Mesendoderm (in vitro differentiated cells): Measurements from ENCODE around the gene HYKK.
"Not testable (repeated sequence)": the region's sequence is repeated elsewhere in the genome, so short reads cannot be mapped to it uniquely, and the experiment has no call there.

ENCODE experiments used
- DNase-seq: peaks from one replicate; pipeline ENCODE4 v3.0.0; 2013
- H2AK5ac ChIP-seq: 2 replicates; pipeline ENCODE4 v1.6.1; 2013; ENCODE audit warnings: low read length, inconsistent platforms
- H2BK120ac ChIP-seq: 2 replicates; pipeline ENCODE4 v1.6.1; 2013; ENCODE audit warnings: low read depth, mild to moderate bottlenecking, low read length, moderate library complexity, mixed read lengths
- H2BK15ac ChIP-seq: replicated peaks from 2 replicates; pipeline ENCODE4 v1.6.1; 2013; ENCODE audit warnings: low read depth, mild to moderate bottlenecking, moderate library complexity
- H2BK5ac ChIP-seq: 2 replicates; pipeline ENCODE4 v1.6.1; 2013; ENCODE audit warnings: low read length, inconsistent platforms
- H3K18ac ChIP-seq: 2 replicates; pipeline ENCODE4 v1.6.1; 2013; ENCODE audit warnings: mild to moderate bottlenecking, low read length, mixed read lengths
- H3K23ac ChIP-seq: one replicate; pipeline ENCODE4 v1.6.1; 2013; ENCODE audit warnings: low read length
- H3K27ac ChIP-seq: 2 replicates; pipeline ENCODE4 v1.5.1; 2013; ENCODE audit warnings: low read depth, mild to moderate bottlenecking, inconsistent platforms, low read length, moderate library complexity
- H3K27me3 ChIP-seq: 2 replicates; pipeline ENCODE4 v1.6.1; 2013; ENCODE audit warnings: low read length, control low read depth, mild to moderate bottlenecking, inconsistent platforms; ENCODE audit not compliant: insufficient read depth, poor library complexity
- H3K36me3 ChIP-seq: 2 replicates; pipeline ENCODE4 v1.6.1; 2013; ENCODE audit warnings: low read length, inconsistent platforms; ENCODE audit not compliant: control insufficient read depth, insufficient read depth
- H3K4ac ChIP-seq: one replicate; pipeline ENCODE4 v1.6.1; 2013; ENCODE audit warnings: low read depth, mild to moderate bottlenecking, low read length, moderate library complexity
- H3K4me1 ChIP-seq: 2 replicates; pipeline ENCODE4 v1.6.1; 2013; ENCODE audit warnings: low read depth, low read length, inconsistent platforms; ENCODE audit not compliant: control insufficient read depth
- H3K4me2 ChIP-seq: 2 replicates; pipeline ENCODE4 v1.6.1; 2013; ENCODE audit warnings: low read length
- H3K4me3 ChIP-seq: 2 replicates; pipeline ENCODE4 v1.5.1; 2013; ENCODE audit warnings: mild to moderate bottlenecking, low read length
- H3K56ac ChIP-seq: one replicate; pipeline ENCODE4 v1.6.1; 2013; ENCODE audit warnings: low read length
- H3K79me1 ChIP-seq: 2 replicates; pipeline ENCODE4 v1.6.1; 2013; ENCODE audit warnings: low read length, inconsistent platforms
- H3K79me2 ChIP-seq: 2 replicates; pipeline ENCODE4 v1.6.1; 2013; ENCODE audit warnings: mild to moderate bottlenecking, low read length; ENCODE audit not compliant: control insufficient read depth, insufficient read depth
- H3K9ac ChIP-seq: 2 replicates; pipeline ENCODE4 v1.6.1; 2013; ENCODE audit warnings: low read length, inconsistent platforms
- H4K5ac ChIP-seq: one replicate; pipeline ENCODE4 v1.6.1; 2013; ENCODE audit warnings: low read length
- H4K8ac ChIP-seq: one replicate; pipeline ENCODE4 v1.6.1; 2013; ENCODE audit warnings: low read depth, mild to moderate bottlenecking, control low read depth, low read length, moderate library complexity
- WGBS: extraction: QIAGEN DNeasy Blood & Tissue Kit; methylation state at CpG from one replicate; pipeline ENCODE4 v1.1.7; 2013; ENCODE audit warnings: low lambda C conversion rate, missing lambda C conversion rate; ENCODE audit not compliant: insufficient coverage; ENCODE audit errors: extremely low coverage; 5-methylcytosine and 5-hydroxymethylcytosine counted together

Gene HYKK

DNA sequence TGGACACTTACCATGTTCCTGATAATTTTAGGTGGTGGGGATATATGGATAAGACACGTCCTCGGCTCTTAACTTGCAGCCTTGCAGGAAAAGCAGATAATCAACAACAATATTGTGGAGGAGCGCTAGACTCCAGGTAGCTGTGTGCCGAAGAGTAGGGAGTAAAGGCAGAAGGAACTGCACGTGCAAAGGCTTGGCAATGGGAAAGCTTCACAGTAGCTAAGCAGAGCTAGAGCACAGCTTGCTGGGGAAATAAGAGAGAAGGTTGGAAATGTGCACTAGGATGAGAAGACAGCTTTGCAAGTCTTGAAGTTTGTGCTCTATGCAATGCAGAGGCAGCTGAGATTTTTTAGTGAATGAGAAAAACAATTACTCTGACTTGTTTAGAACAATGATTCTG lies 45.2 kb downstream of the HYKK start:
- no peaks in the 10 kb centered on the region for H3K4me1 ChIP-seq
- H3K79me1 ChIP-seq = no peaks in the 10 kb centered on the region
- no peak overlapping the region for H3K4ac ChIP-seq
- H3K4me2 ChIP-seq = no peak overlapping the region
- DNase-seq = no peak
- H2BK5ac ChIP-seq = no peak overlapping the region
- no peak overlapping the region for H4K8ac ChIP-seq
- no peak overlapping the region for H2AK5ac ChIP-seq
- H3K36me3 ChIP-seq = peaks cover 6% of the 10 kb centered on the region
- no CpG with 5 or more reads among the region's 5 CpGs for WGBS
- no peak overlapping the region for H3K18ac ChIP-seq
- H3K9ac ChIP-seq = no peak overlapping the region
- H3K27me3 ChIP-seq = no peaks in the 10 kb centered on the region
- no peak overlapping the region for H3K23ac ChIP-seq
- no peak overlapping the region for H3K4me3 ChIP-seq
- no peak overlapping the region for H3K27ac ChIP-seq
- H3K79me2 ChIP-seq = no peaks in the 10 kb centered on the region
- no peak overlapping the region for H3K56ac ChIP-seq
- no peak overlapping the region for H2BK15ac ChIP-seq
- no peak overlapping the region for H4K5ac ChIP-seq
- H2BK120ac ChIP-seq = no peak overlapping the region

- H4K8ac ChIP-seq, H3K18ac ChIP-seq, H3K4me3 ChIP-seq, H4K5ac ChIP-seq, H3K23ac ChIP-seq, H3K4me2 ChIP-seq, H2BK120ac ChIP-seq, H3K4ac ChIP-seq, H3K9ac ChIP-seq, H2AK5ac ChIP-seq, H3K36me3 ChIP-seq, H3K79me1 ChIP-seq, H3K56ac ChIP-seq, H2BK5ac ChIP-seq, H3K4me1 ChIP-seq, H3K27me3 ChIP-seq, H3K79me2 ChIP-seq, H2BK15ac ChIP-seq, H3K27ac ChIP-seq, DNase-seq: not testable (repeated sequence)
- no CpG with 5 or more reads among the region's 10 CpGs for WGBS
These were observed 52.8 kb downstream of the HYKK start for GRCh38 chr15:78560201-78560600.

- Histone ChIP-seq H4K5ac (no peak overlapping the region), H2BK120ac (no peak overlapping the region), H3K4me2 (no peak overlapping the region), H4K8ac (no peak overlapping the region), H3K23ac (no peak overlapping the region), H3K4me3 (no peak overlapping the region), H3K79me1 (no peaks in the 10 kb centered on the region), H3K18ac (no peak overlapping the region), H3K9ac (no peak overlapping the region), H3K56ac (no peak overlapping the region), H3K4ac (no peak overlapping the region), H2AK5ac (no peak overlapping the region), H2BK15ac (no peak overlapping the region), H3K79me2 (no peaks in the 10 kb centered on the region), H3K36me3 (no peaks in the 10 kb centered on the region), H3K4me1 (no peaks in the 10 kb centered on the region), H3K27me3 (no peaks in the 10 kb centered on the region), H2BK5ac (no peak overlapping the region), H3K27ac (no peak overlapping the region)
- no CpG with 5 or more reads among the region's 5 CpGs for WGBS
- no peak for DNase-seq
These were observed 54.1 kb downstream of the HYKK start for GRCh38 chr15:78561490-78561889.

GRCh38 chr15:78563092-78563491 lies 55.7 kb downstream of the HYKK start:
- no peak overlapping the region for H3K18ac ChIP-seq
- no peaks in the 10 kb centered on the region for H3K79me2 ChIP-seq
- no peak overlapping the region for H3K56ac ChIP-seq
- no peaks in the 10 kb centered on the region for H3K79me1 ChIP-seq
- no peak overlapping the region for H2AK5ac ChIP-seq
- no peaks in the 10 kb centered on the region for H3K36me3 ChIP-seq
- H2BK15ac ChIP-seq = no peak overlapping the region
- H3K4me2 ChIP-seq = no peak overlapping the region
- no peaks in the 10 kb centered on the region for H3K27me3 ChIP-seq
- H4K8ac ChIP-seq = no peak overlapping the region
- no peak overlapping the region for H3K9ac ChIP-seq
- no peak overlapping the region for H4K5ac ChIP-seq
- no peaks in the 10 kb centered on the region for H3K4me1 ChIP-seq
- H3K4me3 ChIP-seq = no peak overlapping the region
- H3K27ac ChIP-seq = no peak overlapping the region
- DNase-seq = no peak
- no peak overlapping the region for H2BK120ac ChIP-seq
- no peak overlapping the region for H2BK5ac ChIP-seq
- H3K4ac ChIP-seq = no peak overlapping the region
- H3K23ac ChIP-seq = no peak overlapping the region
- WGBS = no CpG with 5 or more reads among the region's 2 CpGs

GRCh38 chr15:78564743-78565096 lies 57.3 kb downstream of the HYKK start:
- no CpG with 5 or more reads among the region's 11 CpGs for WGBS
- Histone ChIP-seq H3K79me2 (no peaks in the 10 kb centered on the region), H3K36me3 (no peaks in the 10 kb centered on the region), H3K4me2 (peak overlapping the region; percentile 2), H3K9ac (no peak overlapping the region), H3K4me1 (no peaks in the 10 kb centered on the region), H2AK5ac (no peak overlapping the region), H2BK15ac (no peak overlapping the region), H3K23ac (no peak overlapping the region), H2BK5ac (no peak overlapping the region), H3K27me3 (no peaks in the 10 kb centered on the region), H3K27ac (no peak overlapping the region), H2BK120ac (no peak overlapping the region), H3K18ac (no peak overlapping the region), H3K4ac (no peak overlapping the region), H3K4me3 (no peak overlapping the region), H3K79me1 (no peaks in the 10 kb centered on the region), H3K56ac (no peak overlapping the region), H4K5ac (no peak overlapping the region), H4K8ac (no peak overlapping the region)
- DNase-seq = no peak

- Histone ChIP-seq H3K79me1 (no peaks in the 10 kb centered on the region), H3K4ac (peak within 1 kb of the TSS; percentile 28), H3K9ac (peak within 1 kb of the TSS; percentile 79), H3K23ac (no peak within 1 kb of the TSS), H3K27ac (peak within 1 kb of the TSS; percentile 74), H3K36me3 (no peaks in the 10 kb centered on the region), H3K4me1 (no peaks in the 10 kb centered on the region), H2BK15ac (no peak within 1 kb of the TSS), H3K56ac (peak within 1 kb of the TSS; percentile 87), H4K8ac (no peak within 1 kb of the TSS), H3K4me2 (peak within 1 kb of the TSS; percentile 85), H3K27me3 (no peaks in the 10 kb centered on the region), H2BK5ac (no peak within 1 kb of the TSS), H3K18ac (peak within 1 kb of the TSS; percentile 5), H2BK120ac (no peak within 1 kb of the TSS), H2AK5ac (no peak within 1 kb of the TSS), H3K4me3 (peak within 1 kb of the TSS; percentile 77), H4K5ac (no peak within 1 kb of the TSS), H3K79me2 (no peaks in the 10 kb centered on the region)
- WGBS = no CpG with 5 or more reads among the region's 75 CpGs
- peak; percentile 97 for DNase-seq
These were observed 57.9 kb downstream of the HYKK start, which contains the start of gene CHRNA5 for GRCh38 chr15:78565097-78565950. TSS of gene CHRNA5 (plus strand) at chr15:78565520. CDS start at chr15:78565720, 200 bp downstream.
